ENCODE results near the gene MRPL34. TPM values are rescaled to one million over a fixed set of nuclear protein-coding genes. Genes with fewer than 3 reads are reported as not detected.

Gene MRPL34
- total RNA-seq, 1 donor from 2014 or later = 60.2 TPM

DNA sequence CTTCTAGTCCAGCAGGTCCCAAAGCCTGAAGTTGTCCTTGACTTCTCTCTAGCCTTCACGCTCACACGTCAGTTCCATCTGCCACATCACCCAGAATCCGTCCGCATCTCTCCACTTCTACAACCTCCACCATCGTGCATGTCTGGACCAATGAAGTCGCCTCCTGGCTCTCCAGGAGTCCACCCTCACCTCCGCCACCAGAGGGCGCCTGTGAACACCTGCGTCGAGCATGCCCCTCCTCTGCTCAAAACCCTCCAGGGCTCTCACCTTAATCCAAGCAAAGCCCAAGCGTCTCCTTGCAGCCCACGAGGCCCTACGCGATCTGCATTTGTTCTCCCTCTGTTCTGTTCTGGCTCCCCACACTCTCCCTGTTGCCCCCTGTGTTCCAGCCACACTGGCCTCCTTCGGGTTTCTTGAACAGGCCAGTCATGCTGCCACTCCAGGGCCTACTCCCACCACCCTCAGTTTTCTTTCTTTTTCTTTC, 44.8 kb upstream of the MRPL34 start:
- H3K4me3 Mint-ChIP-seq (ENCODE audit: unreplicated experiment) = peak overlapping the region; percentile 84
- peaks cover 32% of the 10 kb centered on the region for H3K36me3 Mint-ChIP-seq (ENCODE audit: low read depth, unreplicated experiment)
- peak; percentile 77 for DNase-seq (ENCODE audit: low spot score)
- H3K27ac Mint-ChIP-seq (ENCODE audit: unreplicated experiment) = no peak overlapping the region
- H3K4me1 Mint-ChIP-seq (ENCODE audit: unreplicated experiment) = peaks cover 30% of the 10 kb centered on the region
- H3K27me3 Mint-ChIP-seq (ENCODE audit: unreplicated experiment) = peaks cover 15% of the 10 kb centered on the region
- TF ChIP-seq, protein P1, sequence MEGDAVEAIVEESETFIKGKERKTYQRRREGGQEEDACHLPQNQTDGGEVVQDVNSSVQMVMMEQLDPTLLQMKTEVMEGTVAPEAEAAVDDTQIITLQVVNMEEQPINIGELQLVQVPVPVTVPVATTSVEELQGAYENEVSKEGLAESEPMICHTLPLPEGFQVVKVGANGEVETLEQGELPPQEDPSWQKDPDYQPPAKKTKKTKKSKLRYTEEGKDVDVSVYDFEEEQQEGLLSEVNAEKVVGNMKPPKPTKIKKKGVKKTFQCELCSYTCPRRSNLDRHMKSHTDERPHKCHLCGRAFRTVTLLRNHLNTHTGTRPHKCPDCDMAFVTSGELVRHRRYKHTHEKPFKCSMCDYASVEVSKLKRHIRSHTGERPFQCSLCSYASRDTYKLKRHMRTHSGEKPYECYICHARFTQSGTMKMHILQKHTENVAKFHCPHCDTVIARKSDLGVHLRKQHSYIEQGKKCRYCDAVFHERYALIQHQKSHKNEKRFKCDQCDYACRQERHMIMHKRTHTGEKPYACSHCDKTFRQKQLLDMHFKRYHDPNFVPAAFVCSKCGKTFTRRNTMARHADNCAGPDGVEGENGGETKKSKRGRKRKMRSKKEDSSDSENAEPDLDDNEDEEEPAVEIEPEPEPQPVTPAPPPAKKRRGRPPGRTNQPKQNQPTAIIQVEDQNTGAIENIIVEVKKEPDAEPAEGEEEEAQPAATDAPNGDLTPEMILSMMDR (IDR thresholded peaks at IDR 0.05; ENCODE audit: unreplicated experiment) = peak; percentile 88
- no peaks in the 10 kb centered on the region for H3K9me3 Mint-ChIP-seq (ENCODE audit: unreplicated experiment)

- peaks cover 29% of the 10 kb centered on the region for H3K36me3 Mint-ChIP-seq (ENCODE audit: low read depth, unreplicated experiment)
- no peak for DNase-seq (ENCODE audit: low spot score)
- H3K4me3 Mint-ChIP-seq (ENCODE audit: unreplicated experiment) = peak overlapping the region; percentile 81
- H3K9me3 Mint-ChIP-seq (ENCODE audit: unreplicated experiment) = no peaks in the 10 kb centered on the region
- TF ChIP-seq, protein P1 (IDR thresholded peaks at IDR 0.05; ENCODE audit: unreplicated experiment) = no peak
- H3K27me3 Mint-ChIP-seq (ENCODE audit: unreplicated experiment) = peaks cover 19% of the 10 kb centered on the region
- H3K27ac Mint-ChIP-seq (ENCODE audit: unreplicated experiment) = no peak overlapping the region
- H3K4me1 Mint-ChIP-seq (ENCODE audit: unreplicated experiment) = peaks cover 37% of the 10 kb centered on the region
Observed at GRCh38 chr19:17262557-17262956, 43.1 kb upstream of the MRPL34 start.

- H3K4me3 Mint-ChIP-seq (ENCODE audit: unreplicated experiment) = peak overlapping the region; percentile 92
- DNase-seq (ENCODE audit: low spot score) = no peak
- H3K4me1 Mint-ChIP-seq (ENCODE audit: unreplicated experiment) = peaks cover 37% of the 10 kb centered on the region
- H3K27ac Mint-ChIP-seq (ENCODE audit: unreplicated experiment) = peak overlapping the region; percentile 100
- H3K27me3 Mint-ChIP-seq (ENCODE audit: unreplicated experiment) = peaks cover 19% of the 10 kb centered on the region
- TF ChIP-seq, protein P1 (IDR thresholded peaks at IDR 0.05; ENCODE audit: unreplicated experiment) = no peak
- peaks cover 25% of the 10 kb centered on the region for H3K36me3 Mint-ChIP-seq (ENCODE audit: low read depth, unreplicated experiment)
- no peaks in the 10 kb centered on the region for H3K9me3 Mint-ChIP-seq (ENCODE audit: unreplicated experiment)
Observed at GRCh38 chr19:17263712-17264640, 41.7 kb upstream of the MRPL34 start.

DNA sequence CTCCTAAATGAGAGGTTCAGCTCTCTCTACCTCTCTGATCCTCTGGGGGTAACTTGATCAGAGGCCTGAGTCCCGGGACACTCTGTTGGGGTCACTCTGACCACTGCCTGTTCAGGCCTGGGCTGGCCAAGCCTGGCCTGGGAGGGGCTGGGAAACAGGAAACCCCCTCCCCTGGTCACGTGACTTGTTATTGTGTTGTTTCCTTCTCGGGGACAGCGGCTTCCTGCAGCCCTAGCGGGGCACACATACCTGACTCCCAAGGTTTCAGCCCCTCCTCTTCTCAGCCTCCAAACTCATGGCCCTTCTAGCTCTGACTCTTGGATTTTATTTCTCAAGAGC, 41.1 kb upstream of the MRPL34 start, which contains the start of gene USHBP1:
USHBP1 (minus strand) TSS at position 105 of the 339 bp plus-strand sequence. CDS start 446 bp downstream, outside the sequence.
- Mint-ChIP-seq H3K4me3 (ENCODE audit: unreplicated experiment) (peak within 1 kb of the TSS; percentile 92), H3K27me3 (ENCODE audit: unreplicated experiment) (peaks cover 19% of the 10 kb centered on the region), H3K9me3 (ENCODE audit: unreplicated experiment) (no peaks in the 10 kb centered on the region), H3K36me3 (ENCODE audit: low read depth, unreplicated experiment) (peaks cover 20% of the 10 kb centered on the region), H3K27ac (ENCODE audit: unreplicated experiment) (peak within 1 kb of the TSS; percentile 100), H3K4me1 (ENCODE audit: unreplicated experiment) (peaks cover 37% of the 10 kb centered on the region)
- TF ChIP-seq, protein P1 (IDR thresholded peaks at IDR 0.05; ENCODE audit: unreplicated experiment) = no peak
- DNase-seq (ENCODE audit: low spot score) = peak; percentile 75

- peaks cover 17% of the 10 kb centered on the region for H3K27me3 Mint-ChIP-seq (ENCODE audit: unreplicated experiment)
- peak overlapping the region; percentile 48 for H3K27ac Mint-ChIP-seq (ENCODE audit: unreplicated experiment)
Observed at GRCh38 chr19:17266026-17266425, 39.6 kb upstream of the MRPL34 start.

More at GRCh38 chr19:17266026-17266425, 39.6 kb upstream of the MRPL34 start:
- no peak overlapping the region for H3K4me3 Mint-ChIP-seq (ENCODE audit: unreplicated experiment)
- H3K36me3 Mint-ChIP-seq (ENCODE audit: low read depth, unreplicated experiment) = peaks cover 11% of the 10 kb centered on the region
- DNase-seq (ENCODE audit: low spot score) = no peak
- H3K4me1 Mint-ChIP-seq (ENCODE audit: unreplicated experiment) = peaks cover 32% of the 10 kb centered on the region
- TF ChIP-seq, protein P1 (IDR thresholded peaks at IDR 0.05; ENCODE audit: unreplicated experiment) = no peak
- no peaks in the 10 kb centered on the region for H3K9me3 Mint-ChIP-seq (ENCODE audit: unreplicated experiment)
